Neuronal stem cell (in vitro differentiated cells): ENCODE data around the gene MALT1.

Experiments
- DNase-seq: peaks from one replicate; pipeline ENCODE4 v3.0.0-alpha.2; 2013; ENCODE audit warnings: low spot score
- H2AFZ ChIP-seq: one replicate; pipeline ENCODE4 v1.6.1; 2013; ENCODE audit warnings: mild to moderate bottlenecking, low read length, inconsistent platforms
- H2AK5ac ChIP-seq: 2 replicates; pipeline ENCODE4 v1.6.1; 2013; ENCODE audit warnings: low read depth, mild to moderate bottlenecking, inconsistent platforms, low read length, moderate library complexity, mixed read lengths
- H2BK120ac ChIP-seq: 2 replicates; pipeline ENCODE4 v1.6.1; 2013; ENCODE audit warnings: low read depth, mild to moderate bottlenecking, inconsistent platforms, low read length, moderate library complexity, mixed read lengths
- H2BK12ac ChIP-seq: one replicate; pipeline ENCODE4 v1.6.1; 2013; ENCODE audit warnings: low read length, inconsistent platforms
- H2BK15ac ChIP-seq: 2 replicates; pipeline ENCODE4 v1.6.1; 2013; ENCODE audit warnings: mild to moderate bottlenecking, low read length, inconsistent platforms, mixed read lengths
- H2BK5ac ChIP-seq: one replicate; pipeline ENCODE4 v1.6.1; 2013; ENCODE audit warnings: inconsistent platforms, mild to moderate bottlenecking, low read length, moderate library complexity
- H3K14ac ChIP-seq: one replicate; pipeline ENCODE4 v1.6.1; 2013; ENCODE audit warnings: low read length, inconsistent platforms
- H3K18ac ChIP-seq: 2 replicates; pipeline ENCODE4 v1.6.1; 2013; ENCODE audit warnings: low read length, inconsistent platforms
- H3K23ac ChIP-seq: 2 replicates; pipeline ENCODE4 v1.6.1; 2013; ENCODE audit warnings: low read depth, mild to moderate bottlenecking, mixed read lengths, low read length, inconsistent platforms; ENCODE audit not compliant: poor library complexity
- H3K27ac ChIP-seq: replicated peaks from 3 replicates; pipeline ENCODE4 v1.5.1; 2013; ENCODE audit warnings: low read length, inconsistent platforms
- H3K27me3 ChIP-seq, 3 experiments: 2 replicates each; pipeline ENCODE4 v1.6.1; 2013; ENCODE audit warnings: low read length in 3 of 3, mild to moderate bottlenecking in 2 of 3, inconsistent platforms in 1 of 3, low read depth in 1 of 3, mixed read lengths in 1 of 3, moderate library complexity in 1 of 3; ENCODE audit not compliant: control insufficient read depth in 3 of 3, insufficient read depth in 3 of 3
- H3K36me3 ChIP-seq, 2 donors: replicated peaks in 1 of 2; 2 replicates each; pipeline ENCODE4 v1.6.1; 2013; ENCODE audit warnings: low read length in 2 of 2; ENCODE audit not compliant: control insufficient read depth in 2 of 2, insufficient read depth in 2 of 2
- H3K4ac ChIP-seq: 2 replicates; pipeline ENCODE4 v1.6.1; 2013; ENCODE audit warnings: inconsistent platforms, mild to moderate bottlenecking, low read length, moderate library complexity
- H3K4me1 ChIP-seq, 2 donors: 1 replicate in 1 of 2; 2 replicates in 1 of 2; pipeline ENCODE4 v1.6.1; 2013; ENCODE audit warnings: low read length in 2 of 2, low read depth in 1 of 2; ENCODE audit not compliant: control insufficient read depth in 2 of 2, insufficient read depth in 1 of 2
- H3K4me2 ChIP-seq: one replicate; pipeline ENCODE4 v1.6.1; 2013; ENCODE audit warnings: mild to moderate bottlenecking, low read length, inconsistent platforms; ENCODE audit not compliant: insufficient read depth, poor library complexity, severe bottlenecking
- H3K4me3 ChIP-seq, 2 donors: 2 replicates each; pipeline ENCODE4 v1.5.1; 2013; ENCODE audit warnings: low read length in 2 of 2, mild to moderate bottlenecking in 2 of 2, inconsistent platforms in 1 of 2, moderate library complexity in 1 of 2
- H3K79me1 ChIP-seq: one replicate; pipeline ENCODE4 v1.6.1; 2013; ENCODE audit warnings: low read depth, mild to moderate bottlenecking, inconsistent platforms, low read length, moderate library complexity
- H3K9ac ChIP-seq: one replicate; pipeline ENCODE4 v1.6.1; 2013; ENCODE audit warnings: mild to moderate bottlenecking, low read depth, low read length, inconsistent platforms; ENCODE audit not compliant: poor library complexity
- H3K9me3 ChIP-seq, 2 donors: replicated peaks in 1 of 2; 2 replicates each; pipeline versions ENCODE3 to v1.6.1; 2013; ENCODE audit warnings: low read length in 2 of 2, mild to moderate bottlenecking in 2 of 2, inconsistent platforms in 1 of 2, low read depth in 1 of 2, mixed read lengths in 1 of 2, moderate library complexity in 1 of 2; ENCODE audit not compliant: control insufficient read depth in 2 of 2, insufficient read depth in 1 of 2
- H4K8ac ChIP-seq: one replicate; pipeline ENCODE4 v1.6.1; 2013; ENCODE audit warnings: low read depth, mild to moderate bottlenecking, inconsistent platforms, low read length, moderate library complexity
- H4K91ac ChIP-seq: one replicate; pipeline ENCODE4 v1.6.1; 2013; ENCODE audit warnings: low read length, low read depth, mild to moderate bottlenecking, inconsistent platforms; ENCODE audit not compliant: poor library complexity
- WGBS, 2 donors: extraction: QIAGEN DNeasy Blood & Tissue Kit; methylation state at CpG; one replicate each; pipeline ENCODE4 v1.1.7; 2013; ENCODE audit warnings: missing lambda C conversion rate in 2 of 2, mixed read lengths in 1 of 2; ENCODE audit not compliant: insufficient read length in 2 of 2, insufficient replicate concordance in 1 of 2; ENCODE audit errors: extremely low coverage in 2 of 2; 5-methylcytosine and 5-hydroxymethylcytosine counted together

Gene MALT1

GRCh38 chr18:58800582-58800981, 129.3 kb downstream of the MALT1 start:
- no peak overlapping the region for H2BK5ac ChIP-seq
- no peak overlapping the region for H3K4ac ChIP-seq
- H2AFZ ChIP-seq, result no peak overlapping the region
- no peak overlapping the region for H2BK15ac ChIP-seq
- no peak overlapping the region for H3K18ac ChIP-seq
- DNase-seq, result no peak
- no peak overlapping the region for H2BK120ac ChIP-seq
- H3K36me3 ChIP-seq, result no peaks in the 10 kb centered on the region
- H3K27me3 ChIP-seq, result no peaks in the 10 kb centered on the region
- no peak overlapping the region for H3K4me2 ChIP-seq
- no peak overlapping the region for H4K8ac ChIP-seq
- no peaks in the 10 kb centered on the region for H3K9me3 ChIP-seq
- H2AK5ac ChIP-seq, result no peak overlapping the region
- no peaks in the 10 kb centered on the region for H3K79me1 ChIP-seq
- H3K9ac ChIP-seq, result no peak overlapping the region
- WGBS, 2 donors, result no CpG with 5 or more reads among the region's 4 CpGs
- no peak overlapping the region for H4K91ac ChIP-seq
- no peak overlapping the region for H3K23ac ChIP-seq
- H3K14ac ChIP-seq, result peak overlapping the region; percentile 1
- no peak overlapping the region for H3K4me3 ChIP-seq
- no peak overlapping the region for H3K27ac ChIP-seq
- H2BK12ac ChIP-seq, result no peak overlapping the region
- H3K4me1 ChIP-seq, result peaks cover 0 to 6% of the 10 kb centered on the region in 2 donors

- no peak overlapping the region for H3K4me2 ChIP-seq
- no peaks in the 10 kb centered on the region for H3K9me3 ChIP-seq
- DNase-seq, result no peak
- H3K4me1 ChIP-seq, result peaks cover 1 to 9% of the 10 kb centered on the region in 2 donors
- H2BK120ac ChIP-seq, result no peak overlapping the region
- H4K8ac ChIP-seq, result no peak overlapping the region
- H3K36me3 ChIP-seq, result no peaks in the 10 kb centered on the region
- no CpG with 5 or more reads among the region's 5 CpGs for WGBS, 2 donors
- no peak overlapping the region for H3K4ac ChIP-seq
- H2BK12ac ChIP-seq, result no peak overlapping the region
- H3K79me1 ChIP-seq, result no peaks in the 10 kb centered on the region
- H3K27ac ChIP-seq, result no peak overlapping the region
- no peak overlapping the region for H3K18ac ChIP-seq
- no peak overlapping the region for H3K4me3 ChIP-seq
- H2BK15ac ChIP-seq, result no peak overlapping the region
- no peak overlapping the region for H4K91ac ChIP-seq
- H3K23ac ChIP-seq, result no peak overlapping the region
- H3K9ac ChIP-seq, result no peak overlapping the region
- no peak overlapping the region for H2AFZ ChIP-seq
- H3K14ac ChIP-seq, result no peak overlapping the region
- H2AK5ac ChIP-seq, result no peak overlapping the region
- H2BK5ac ChIP-seq, result no peak overlapping the region
- no peaks in the 10 kb centered on the region for H3K27me3 ChIP-seq
Measured at GRCh38 chr18:58802959-58803358, 131.7 kb downstream of the MALT1 start.

GRCh38 chr18:58803978-58804377, 132.7 kb downstream of the MALT1 start:
- no peak overlapping the region for H3K27ac ChIP-seq
- DNase-seq, result no peak
- no peak overlapping the region for H2BK5ac ChIP-seq
- H3K4me2 ChIP-seq, result no peak overlapping the region
- no peaks in the 10 kb centered on the region for H3K36me3 ChIP-seq
- no peak overlapping the region for H4K91ac ChIP-seq
- H3K23ac ChIP-seq, result no peak overlapping the region
- WGBS, 2 donors, result no CpG with 5 or more reads among the region's 4 CpGs
- peaks cover 0 to 2% of the 10 kb centered on the region in 2 donors for H3K9me3 ChIP-seq
- no peak overlapping the region for H2AFZ ChIP-seq
- no peak overlapping the region for H2BK12ac ChIP-seq
- H3K4me3 ChIP-seq, result no peak overlapping the region
- no peak overlapping the region for H3K18ac ChIP-seq
- H2BK120ac ChIP-seq, result no peak overlapping the region
- H3K27me3 ChIP-seq, result no peaks in the 10 kb centered on the region
- no peak overlapping the region for H4K8ac ChIP-seq
- no peak overlapping the region for H2BK15ac ChIP-seq
- H3K14ac ChIP-seq, result no peak overlapping the region
- no peak overlapping the region for H3K9ac ChIP-seq
- peaks cover 1 to 9% of the 10 kb centered on the region in 2 donors for H3K4me1 ChIP-seq
- H3K4ac ChIP-seq, result no peak overlapping the region
- H3K79me1 ChIP-seq, result no peaks in the 10 kb centered on the region
- H2AK5ac ChIP-seq, result no peak overlapping the region
